CD4-positive, alpha-beta T cell (primary cell): ENCODE measurements around the gene LRRC42. TPM values are rescaled to one million over a fixed set of nuclear protein-coding genes. Genes with fewer than 3 reads are reported as not detected.

Experiments
- ATAC-seq: fragments of 200-7000 bp; cut with Tn5 transposase; one replicate; pipeline ENCODE4 v1.10.0; 2022; ENCODE audit warnings: mild to moderate bottlenecking; ENCODE audit not compliant: poor library complexity
- CTCF ChIA-PET: fragments of 350-600 bp; sonication (Branson Sonifier 250); formaldehyde crosslinking; loops from one replicate; lab custom pipeline; 2021; ENCODE audit warnings: antibody characterized with exemption, inconsistent platforms; lab: Charles Lee
- POLR2A ChIA-PET: fragments of 350-600 bp; sonication (Branson Sonifier 250); formaldehyde crosslinking; loops from one replicate; lab custom pipeline; 2021; ENCODE audit warnings: antibody characterized with exemption, inconsistent platforms; lab: Charles Lee
- DNase-seq, 14 experiments: peaks; one replicate each; pipeline ENCODE4 v3.0.0-alpha.2; 2013 to 2020; ENCODE audit warnings: mixed read lengths in 2 of 14
- H3K27ac ChIP-seq, 2 donors: one replicate each; pipeline versions ENCODE4 v1.5.1 to v1.7.0; 2013; ENCODE audit warnings: low read length in 2 of 2, low read depth in 1 of 2, mild to moderate bottlenecking in 1 of 2
- H3K27me3 ChIP-seq, 2 experiments: 1 replicate in 1 of 2; 2 replicates in 1 of 2; pipeline versions ENCODE4 v1.6.1 to v1.7.0; 2013; ENCODE audit warnings: low read length in 2 of 2, control low read depth in 1 of 2, mild to moderate bottlenecking in 1 of 2, moderate library complexity in 1 of 2; ENCODE audit not compliant: insufficient read depth in 2 of 2, control insufficient read depth in 1 of 2
- H3K36me3 ChIP-seq: one replicate; pipeline ENCODE4 v1.6.1; 2013; ENCODE audit warnings: low read length, control low read depth; ENCODE audit not compliant: insufficient read depth
- H3K4me1 ChIP-seq: one replicate; pipeline ENCODE4 v1.6.1; 2013; ENCODE audit warnings: low read length, control low read depth; ENCODE audit not compliant: insufficient read depth
- H3K4me3 ChIP-seq: one replicate; pipeline ENCODE4 v1.5.1; 2013; ENCODE audit warnings: mild to moderate bottlenecking, low read length, moderate library complexity
- H3K9me3 ChIP-seq, 2 experiments: 1 replicate in 1 of 2; 2 replicates in 1 of 2; pipeline versions ENCODE4 v1.6.1 to v1.7.0; 2013; ENCODE audit warnings: low read length in 2 of 2, mild to moderate bottlenecking in 2 of 2, control low read depth in 1 of 2, moderate library complexity in 1 of 2; ENCODE audit not compliant: control insufficient read depth in 1 of 2, insufficient read depth in 1 of 2
- H3K27ac Mint-ChIP-seq: one replicate; pipeline ENCODE4 v1.8.0; 2020; ENCODE audit warnings: mixed read lengths
- H3K27me3 Mint-ChIP-seq: one replicate; pipeline ENCODE4 v1.8.0; 2021; ENCODE audit warnings: mixed read lengths
- H3K36me3 Mint-ChIP-seq: one replicate; pipeline ENCODE4 v1.8.0; 2021; ENCODE audit warnings: low read depth, mixed read lengths
- H3K4me1 Mint-ChIP-seq: one replicate; pipeline ENCODE4 v1.8.0; 2021; ENCODE audit warnings: low read depth, mixed read lengths
- H3K4me3 Mint-ChIP-seq: one replicate; pipeline ENCODE4 v1.8.0; 2020; ENCODE audit warnings: mild to moderate bottlenecking, mixed read lengths
- H3K9me3 Mint-ChIP-seq: one replicate; pipeline ENCODE4 v1.8.0; 2020; ENCODE audit warnings: mixed read lengths
- intact Hi-C, 2 experiments: fragments of 100-400 bp; cut with DNase I in 1 of 2; cut with micrococcal nuclease in 1 of 2; formaldehyde crosslinking; loops; one replicate each; pipeline versions ENCODE4 v1.15.1 to v1.9.0; 2023 to 2025; cut with DNase I, micrococcal nuclease
- total RNA-seq, 174 experiments: library from RNA in 2 of 174; stranded (reverse) in 2 of 174; gene quantifications; one replicate each; pipeline ENCODE4 v1.2.3 and lab custom pipeline; 2021 to 2026
- TF ChIP-seq, protein P1 (sequence below): fragments of 200-600 bp; IDR thresholded peaks from one replicate; pipeline ENCODE4 v1.8.0; 2022; ENCODE audit warnings: antibody characterized with exemption, mild to moderate bottlenecking

Gene LRRC42
- total RNA-seq, 2 experiments from 2014 or later, result 3.9 to 5.0 TPM

DNA sequence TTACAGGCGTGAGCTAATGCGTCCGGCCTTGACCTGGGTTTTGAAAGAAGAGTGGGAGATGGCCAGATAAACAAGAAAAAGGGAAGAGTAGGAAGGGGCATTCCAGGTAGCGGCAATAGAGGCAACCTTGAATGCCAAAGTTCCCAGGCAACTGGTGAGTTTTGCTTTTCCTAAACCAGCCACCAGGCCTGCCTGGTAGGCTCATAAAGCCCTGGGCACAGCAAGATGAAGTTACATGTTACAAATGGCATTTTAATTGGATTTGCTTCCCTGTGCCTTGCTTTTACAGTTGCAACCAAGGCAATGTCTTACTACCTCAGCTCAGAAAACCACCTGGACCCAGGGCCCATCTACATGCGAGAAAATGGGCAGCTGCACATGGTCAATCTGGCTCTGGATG, 5.5 kb downstream of the LRRC42 start:
- peaks cover 27% of the 10 kb centered on the region for H3K4me1 Mint-ChIP-seq
- no peaks in the 10 kb centered on the region for H3K9me3 ChIP-seq
- H3K27me3 ChIP-seq, result no peaks in the 10 kb centered on the region
- H3K4me3 ChIP-seq, result no peak overlapping the region
- POLR2A ChIA-PET, result no interaction called here
- no peak overlapping the region for H3K4me3 Mint-ChIP-seq
- TF ChIP-seq, protein P1, sequence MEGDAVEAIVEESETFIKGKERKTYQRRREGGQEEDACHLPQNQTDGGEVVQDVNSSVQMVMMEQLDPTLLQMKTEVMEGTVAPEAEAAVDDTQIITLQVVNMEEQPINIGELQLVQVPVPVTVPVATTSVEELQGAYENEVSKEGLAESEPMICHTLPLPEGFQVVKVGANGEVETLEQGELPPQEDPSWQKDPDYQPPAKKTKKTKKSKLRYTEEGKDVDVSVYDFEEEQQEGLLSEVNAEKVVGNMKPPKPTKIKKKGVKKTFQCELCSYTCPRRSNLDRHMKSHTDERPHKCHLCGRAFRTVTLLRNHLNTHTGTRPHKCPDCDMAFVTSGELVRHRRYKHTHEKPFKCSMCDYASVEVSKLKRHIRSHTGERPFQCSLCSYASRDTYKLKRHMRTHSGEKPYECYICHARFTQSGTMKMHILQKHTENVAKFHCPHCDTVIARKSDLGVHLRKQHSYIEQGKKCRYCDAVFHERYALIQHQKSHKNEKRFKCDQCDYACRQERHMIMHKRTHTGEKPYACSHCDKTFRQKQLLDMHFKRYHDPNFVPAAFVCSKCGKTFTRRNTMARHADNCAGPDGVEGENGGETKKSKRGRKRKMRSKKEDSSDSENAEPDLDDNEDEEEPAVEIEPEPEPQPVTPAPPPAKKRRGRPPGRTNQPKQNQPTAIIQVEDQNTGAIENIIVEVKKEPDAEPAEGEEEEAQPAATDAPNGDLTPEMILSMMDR, result no peak
- CTCF ChIA-PET, result interaction anchor here (0.9 kb wide), 1 partner anchor 90 kb away, joined by 3 read pairs; no protein-coding TSS in a partner anchor
- no peaks in the 10 kb centered on the region for H3K9me3 Mint-ChIP-seq
- no peak overlapping the region for H3K27ac Mint-ChIP-seq
- no peak for ATAC-seq
- H3K4me1 ChIP-seq, result peaks cover 7% of the 10 kb centered on the region
- intact Hi-C loops, result no loop called here
- no peak for DNase-seq
- H3K27me3 Mint-ChIP-seq, result no peaks in the 10 kb centered on the region
- peaks cover 14% of the 10 kb centered on the region for H3K36me3 ChIP-seq
- peaks cover 36% of the 10 kb centered on the region for H3K36me3 Mint-ChIP-seq
- H3K27ac ChIP-seq, result no peak overlapping the region

DNA sequence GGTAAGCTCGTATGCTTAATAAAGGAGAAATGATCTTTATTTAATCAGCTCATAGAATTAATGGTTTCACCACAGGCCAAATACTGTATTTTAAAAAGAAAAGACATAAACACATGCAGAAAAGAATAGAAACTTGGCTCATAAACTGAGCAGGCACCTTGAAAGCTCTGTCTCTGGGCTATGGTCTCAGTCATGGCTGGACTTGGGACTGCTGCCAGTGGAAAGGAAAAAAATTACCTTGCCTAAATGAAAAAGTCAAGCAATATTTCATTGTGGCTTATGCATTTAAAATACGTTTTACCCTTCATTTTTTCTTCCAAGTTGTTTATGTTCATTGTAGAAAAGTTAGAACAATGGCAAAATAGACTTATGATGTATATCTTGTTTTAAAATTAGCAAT, 8.0 kb downstream of the LRRC42 start:
- CTCF ChIA-PET, result no interaction called here
- Histone ChIP-seq H3K27ac (no peak overlapping the region), H3K9me3 (no peaks in the 10 kb centered on the region), H3K4me3 (no peak overlapping the region), H3K27me3 (no peaks in the 10 kb centered on the region), H3K4me1 (no peaks in the 10 kb centered on the region), H3K36me3 (peaks cover 18% of the 10 kb centered on the region)
- DNase-seq (no peak), ATAC-seq (no peak)
- Mint-ChIP-seq H3K9me3 (no peaks in the 10 kb centered on the region), H3K4me1 (peaks cover 11% of the 10 kb centered on the region), H3K36me3 (peaks cover 40% of the 10 kb centered on the region), H3K27me3 (no peaks in the 10 kb centered on the region), H3K27ac (no peak overlapping the region), H3K4me3 (no peak overlapping the region)
- POLR2A ChIA-PET, result interaction anchor here (1.1 kb wide), 1 partner anchor 9 kb away, joined by 4 read pairs; the partner anchor contains the start of gene IFT25
- intact Hi-C loops, result no loop called here
- TF ChIP-seq, protein P1, result no peak

GRCh38 chr1:53956308-53957168, 10.4 kb downstream of the LRRC42 start:
- DNase-seq (no peak), ATAC-seq (no peak)
- peaks cover 27% of the 10 kb centered on the region for H3K36me3 ChIP-seq
- no peak overlapping the region for H3K4me3 ChIP-seq
- CTCF ChIA-PET, result interaction anchor here (0.8 kb wide), 1 partner anchor 96 kb away, joined by 9 read pairs; no protein-coding TSS in a partner anchor
- no peak overlapping the region for H3K27ac Mint-ChIP-seq
- H3K36me3 Mint-ChIP-seq, result peaks cover 55% of the 10 kb centered on the region
- H3K9me3 ChIP-seq, result no peaks in the 10 kb centered on the region
- no peaks in the 10 kb centered on the region for H3K4me1 ChIP-seq
- TF ChIP-seq, protein P1, result no peak
- H3K27ac ChIP-seq, result no peak overlapping the region
- H3K4me3 Mint-ChIP-seq, result no peak overlapping the region
- H3K9me3 Mint-ChIP-seq, result no peaks in the 10 kb centered on the region
- H3K4me1 Mint-ChIP-seq, result peaks cover 4% of the 10 kb centered on the region
- intact Hi-C loops, result no loop called here
- POLR2A ChIA-PET, result interaction anchor here (1.8 kb wide), 1 partner anchor 11 kb away, joined by 5 read pairs; the partner anchor contains the start of gene IFT25
- H3K27me3 Mint-ChIP-seq, result no peaks in the 10 kb centered on the region
- no peaks in the 10 kb centered on the region for H3K27me3 ChIP-seq
